GM18502 (cell line): ENCODE measurements around the gene RBM4.
"Not testable (repeated sequence)": the region's sequence is repeated elsewhere in the genome, so short reads cannot be mapped to it uniquely, and the experiment has no call there.

Source experiments
- ATAC-seq: cut with Tn5 transposase; IDR thresholded peaks from one replicate; pipeline ENCODE4 v1.9.1; 2021; ENCODE audit warnings: mild to moderate bottlenecking; ENCODE audit not compliant: unreplicated experiment, poor library complexity

Gene RBM4

DNA sequence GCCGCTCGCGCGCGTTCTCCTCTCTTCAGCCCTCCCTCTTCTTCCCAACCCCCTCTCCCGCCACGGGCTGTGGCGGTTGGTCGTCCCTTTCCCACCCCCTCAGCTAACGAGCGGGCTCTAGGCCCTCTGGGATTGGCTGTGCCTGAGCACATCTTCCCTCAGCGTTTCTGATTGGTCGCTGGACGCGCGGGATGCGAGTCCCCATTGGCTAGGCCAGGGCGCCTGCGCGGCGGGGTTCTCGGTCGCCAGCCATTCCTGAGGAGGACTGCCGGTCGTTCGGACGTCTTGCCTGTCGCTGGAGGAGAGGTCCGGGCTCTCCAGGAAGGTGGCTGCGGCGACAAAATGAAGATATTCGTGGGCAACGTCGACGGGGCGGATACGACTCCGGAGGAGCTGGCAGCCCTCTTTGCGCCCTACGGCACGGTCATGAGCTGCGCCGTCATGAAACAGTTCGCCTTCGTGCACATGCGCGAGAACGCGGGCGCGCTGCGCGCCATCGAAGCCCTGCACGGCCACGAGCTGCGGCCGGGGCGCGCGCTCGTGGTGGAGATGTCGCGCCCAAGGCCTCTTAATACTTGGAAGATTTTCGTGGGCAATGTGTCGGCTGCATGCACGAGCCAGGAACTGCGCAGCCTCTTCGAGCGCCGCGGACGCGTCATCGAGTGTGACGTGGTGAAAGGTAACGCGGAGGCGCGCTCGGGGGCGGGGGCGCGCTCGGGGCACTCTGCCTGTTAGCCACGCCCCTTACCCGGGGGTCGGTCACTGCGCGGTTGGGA lies 21.9 kb upstream of the RBM4 start, which contains the start of gene RBM14:
Gene RBM14, plus strand, starts transcription at position 252 of the 776 bp plus-strand sequence. Its CDS starts 91 bp downstream, at position 343.
- ATAC-seq, result peak; percentile 91

DNA sequence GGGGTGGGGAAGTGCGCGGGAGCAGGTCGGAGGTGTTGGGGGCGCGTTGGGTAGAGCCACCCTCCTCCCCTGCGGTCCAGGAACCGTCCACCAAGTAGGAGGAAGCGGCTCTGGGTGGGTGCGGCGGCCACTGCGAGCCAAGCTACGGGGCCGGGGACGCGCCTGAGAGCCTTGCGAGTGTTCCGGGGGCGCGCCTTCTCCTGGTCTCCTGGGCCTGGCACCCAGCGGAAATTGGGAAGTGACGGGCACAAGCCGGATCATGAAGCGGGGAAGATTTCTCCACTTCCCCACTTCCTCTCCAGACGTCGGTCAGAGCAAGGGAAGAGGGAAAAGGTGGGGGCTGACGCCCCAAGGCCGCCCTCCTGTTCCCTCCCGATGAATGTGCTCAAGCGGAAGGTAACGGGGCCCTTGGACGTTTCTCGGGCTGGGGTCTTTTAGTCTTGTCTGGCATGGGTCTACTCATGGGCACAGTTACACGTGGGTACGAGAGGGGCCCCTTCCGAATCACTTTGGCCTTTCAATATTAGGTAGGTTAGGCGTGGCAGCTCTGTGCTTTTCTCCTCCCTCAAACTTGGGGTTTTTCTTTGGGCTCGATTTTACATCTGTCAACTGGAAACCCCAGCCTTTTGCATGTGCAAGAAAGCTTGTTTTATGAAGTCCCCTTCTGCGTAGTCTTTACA lies 21.2 kb upstream of the RBM4 start:
- ATAC-seq, result no peak

DNA sequence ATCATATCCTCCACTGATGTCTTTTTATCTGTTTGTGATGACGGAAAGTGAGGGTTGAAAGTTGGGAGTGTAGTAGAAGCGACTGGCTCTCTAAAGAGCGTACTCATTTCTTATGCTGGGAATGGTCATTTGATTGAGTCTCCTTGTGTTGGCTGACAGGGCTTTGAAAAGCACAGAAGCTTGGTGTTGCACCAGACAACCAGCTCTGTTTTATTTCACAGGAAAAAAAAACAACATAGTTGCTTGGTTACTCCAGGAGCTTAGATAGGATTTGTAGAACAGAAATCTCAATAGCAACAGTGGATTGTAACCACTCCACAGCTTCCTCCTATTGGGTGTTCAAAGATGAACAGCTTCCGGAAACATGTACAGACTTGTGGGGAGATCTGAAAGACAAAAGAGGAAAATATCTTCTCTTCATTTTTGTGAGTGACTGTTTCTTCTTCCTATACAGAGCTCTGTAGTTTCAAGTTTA lies 19.4 kb upstream of the RBM4 start:
- ATAC-seq, result no peak

DNA sequence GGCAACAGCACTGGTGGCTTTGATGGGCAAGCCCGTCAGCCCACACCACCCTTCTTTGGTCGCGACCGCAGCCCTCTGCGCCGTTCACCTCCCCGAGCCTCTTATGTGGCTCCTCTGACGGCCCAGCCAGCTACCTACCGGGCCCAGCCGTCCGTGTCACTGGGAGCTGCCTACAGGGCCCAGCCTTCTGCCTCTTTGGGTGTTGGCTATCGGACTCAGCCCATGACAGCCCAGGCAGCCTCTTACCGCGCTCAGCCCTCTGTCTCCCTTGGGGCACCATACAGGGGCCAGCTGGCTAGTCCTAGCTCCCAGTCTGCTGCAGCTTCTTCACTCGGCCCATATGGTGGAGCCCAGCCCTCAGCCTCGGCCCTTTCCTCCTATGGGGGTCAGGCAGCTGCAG lies 14.1 kb upstream of the RBM4 start:
- no peak for ATAC-seq

DNA sequence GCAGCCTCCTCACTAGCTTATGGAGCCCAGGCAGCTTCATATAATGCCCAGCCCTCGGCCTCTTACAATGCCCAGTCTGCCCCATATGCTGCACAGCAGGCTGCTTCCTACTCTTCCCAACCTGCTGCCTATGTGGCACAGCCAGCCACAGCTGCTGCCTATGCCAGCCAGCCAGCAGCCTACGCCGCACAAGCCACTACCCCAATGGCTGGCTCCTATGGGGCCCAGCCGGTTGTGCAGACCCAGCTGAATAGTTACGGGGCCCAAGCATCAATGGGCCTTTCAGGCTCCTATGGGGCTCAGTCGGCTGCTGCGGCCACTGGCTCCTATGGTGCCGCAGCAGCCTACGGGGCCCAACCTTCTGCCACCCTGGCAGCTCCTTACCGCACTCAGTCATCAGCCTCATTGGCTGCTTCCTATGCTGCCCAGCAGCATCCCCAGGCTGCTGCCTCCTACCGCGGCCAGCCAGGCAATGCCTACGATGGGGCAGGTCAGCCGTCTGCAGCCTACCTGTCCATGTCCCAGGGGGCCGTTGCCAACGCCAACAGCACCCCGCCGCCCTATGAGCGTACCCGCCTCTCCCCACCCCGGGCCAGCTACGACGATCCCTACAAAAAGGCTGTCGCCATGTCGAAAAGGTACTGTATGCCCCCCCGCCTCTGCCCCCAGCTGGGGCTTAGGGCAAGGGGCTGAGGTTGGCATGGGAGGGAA lies 13.3 kb upstream of the RBM4 start:
- ATAC-seq, result no peak

DNA sequence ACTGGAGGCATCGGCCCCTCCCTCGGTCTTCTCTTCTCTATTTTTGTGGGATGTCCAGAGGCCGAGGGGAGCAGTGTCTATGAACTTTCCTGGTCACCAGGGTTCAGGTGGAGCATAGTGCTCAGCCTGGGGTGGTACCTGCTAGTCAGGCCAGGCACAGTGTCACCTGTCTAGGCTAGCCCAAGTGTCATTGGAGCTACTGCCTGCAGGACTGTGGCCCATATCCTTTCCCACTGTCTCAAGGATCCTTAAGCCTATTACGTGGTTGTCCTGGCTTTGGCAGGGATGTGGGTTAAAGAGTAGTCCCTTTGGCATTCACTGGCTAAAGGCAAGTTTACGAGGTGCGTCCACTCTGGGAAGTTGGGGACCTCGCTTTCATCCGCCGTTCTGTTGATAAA lies 12.8 kb upstream of the RBM4 start:
- ATAC-seq, result no peak

DNA sequence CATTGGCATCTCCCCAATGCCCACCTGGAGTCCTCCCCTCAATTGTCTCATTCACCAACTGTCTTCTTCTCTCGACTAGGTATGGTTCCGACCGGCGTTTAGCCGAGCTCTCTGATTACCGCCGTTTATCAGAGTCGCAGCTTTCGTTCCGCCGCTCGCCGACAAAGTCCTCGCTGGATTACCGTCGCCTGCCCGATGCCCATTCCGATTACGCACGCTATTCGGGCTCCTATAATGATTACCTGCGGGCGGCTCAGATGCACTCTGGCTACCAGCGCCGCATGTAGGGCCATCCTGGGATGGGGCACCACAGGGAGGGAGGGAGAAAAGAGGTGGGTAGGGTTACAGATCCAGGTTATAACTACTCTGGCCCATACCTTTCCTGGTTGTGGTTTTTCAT lies 12.1 kb upstream of the RBM4 start:
- no peak for ATAC-seq

DNA sequence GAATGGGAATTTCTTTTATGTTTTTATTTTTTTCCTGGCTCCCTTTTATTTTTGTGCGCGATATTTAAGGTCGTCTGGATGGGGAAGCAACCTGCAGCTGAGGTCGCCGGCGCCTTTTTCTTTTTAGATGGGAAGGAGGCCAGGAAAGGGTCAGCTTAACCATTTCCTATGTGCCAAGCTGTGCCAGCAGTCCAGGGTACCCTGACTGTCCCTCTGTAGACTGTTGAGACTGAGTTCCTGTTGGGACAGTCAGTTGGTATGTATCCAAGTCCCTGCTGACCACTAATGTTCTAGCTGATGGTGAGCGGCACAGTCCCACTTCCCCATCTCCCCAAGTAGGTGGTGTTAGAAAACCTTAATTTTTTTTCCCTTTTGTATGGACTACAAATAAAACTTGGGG lies 11.6 kb upstream of the RBM4 start:
- no peak for ATAC-seq

DNA sequence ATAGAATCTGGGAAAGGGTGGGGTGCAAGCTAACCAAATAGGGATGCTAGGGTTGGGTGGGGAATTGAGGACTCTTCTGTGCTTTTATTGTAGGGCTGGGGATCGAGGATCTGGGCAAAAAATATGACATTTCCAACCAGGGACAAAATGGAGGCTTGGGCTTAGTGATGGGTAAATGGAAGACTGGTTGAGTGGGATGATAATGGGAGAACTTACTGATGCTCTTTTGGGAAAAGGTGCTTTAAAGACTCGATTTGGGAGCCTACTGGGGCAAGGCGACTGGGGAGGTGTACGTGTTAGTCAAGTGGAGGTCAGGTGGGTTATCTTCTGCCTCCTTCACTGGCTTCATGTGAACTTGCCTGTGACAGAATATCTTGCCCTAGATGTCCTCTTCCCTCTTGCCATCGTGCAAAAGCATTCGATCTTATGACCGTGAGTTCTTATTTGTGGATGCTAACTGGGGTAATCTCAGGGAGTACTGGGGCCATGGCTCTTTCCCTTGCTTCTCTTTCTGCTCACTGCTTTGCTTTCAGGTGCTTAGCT lies 10.4 kb upstream of the RBM4 start:
- ATAC-seq, result no peak

DNA sequence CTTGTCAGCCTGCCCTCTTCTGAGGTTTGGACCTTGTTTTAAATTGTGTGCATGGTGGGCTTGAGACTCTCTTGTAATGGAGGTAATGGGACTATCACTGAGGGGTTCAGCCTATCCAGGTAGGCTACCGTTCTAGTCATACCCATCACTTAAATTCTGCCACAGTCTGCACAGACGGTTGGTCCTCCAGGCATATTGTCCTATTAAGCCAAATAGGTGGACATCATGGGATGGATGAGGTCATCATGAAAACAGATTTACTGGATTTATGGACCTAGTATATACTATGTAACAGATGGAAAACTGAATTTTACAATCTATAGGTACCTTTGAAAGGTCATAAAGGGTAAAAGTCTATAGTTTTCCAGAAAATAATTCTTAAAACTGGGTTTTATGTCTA lies 9.1 kb upstream of the RBM4 start:
- ATAC-seq, result no peak

DNA sequence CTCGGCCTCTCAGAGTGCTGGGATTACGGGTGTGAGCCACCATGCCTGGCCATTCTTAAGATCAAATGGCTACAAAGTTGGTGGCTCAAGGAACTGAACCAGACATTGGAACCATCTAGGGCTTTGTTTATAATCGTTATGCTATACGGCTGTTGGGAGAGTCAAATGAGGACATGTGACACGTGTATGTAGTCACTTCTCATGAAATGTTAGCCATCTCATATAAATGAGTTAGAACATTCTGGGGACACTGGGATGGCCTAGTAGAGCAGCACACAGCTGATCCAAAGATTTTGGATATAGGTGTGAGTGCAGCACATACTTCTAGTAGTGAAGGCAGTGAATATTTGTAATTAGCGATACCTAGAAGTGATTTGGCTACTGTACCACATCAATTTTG lies 6.6 kb upstream of the RBM4 start:
- no peak for ATAC-seq

DNA sequence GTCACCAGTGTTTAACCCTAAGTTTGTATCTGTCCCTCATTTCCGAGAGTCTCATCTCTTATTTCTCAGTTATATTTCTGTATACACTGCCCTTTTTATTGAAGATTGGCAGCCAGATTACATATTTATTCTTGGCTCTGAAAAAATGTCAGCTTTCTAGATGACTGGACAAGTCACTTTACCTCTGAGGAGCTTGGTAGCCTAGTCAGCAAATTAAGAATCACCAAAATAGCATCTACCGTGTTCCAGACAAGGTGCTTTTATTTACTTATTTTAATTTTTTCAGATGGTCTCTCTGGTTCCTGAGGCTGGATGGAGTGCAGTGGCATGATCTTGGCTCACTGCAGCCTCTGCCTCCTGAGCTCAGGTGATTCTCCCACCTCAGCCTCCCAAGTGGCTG lies 5.6 kb upstream of the RBM4 start:
- ATAC-seq, result no peak

DNA sequence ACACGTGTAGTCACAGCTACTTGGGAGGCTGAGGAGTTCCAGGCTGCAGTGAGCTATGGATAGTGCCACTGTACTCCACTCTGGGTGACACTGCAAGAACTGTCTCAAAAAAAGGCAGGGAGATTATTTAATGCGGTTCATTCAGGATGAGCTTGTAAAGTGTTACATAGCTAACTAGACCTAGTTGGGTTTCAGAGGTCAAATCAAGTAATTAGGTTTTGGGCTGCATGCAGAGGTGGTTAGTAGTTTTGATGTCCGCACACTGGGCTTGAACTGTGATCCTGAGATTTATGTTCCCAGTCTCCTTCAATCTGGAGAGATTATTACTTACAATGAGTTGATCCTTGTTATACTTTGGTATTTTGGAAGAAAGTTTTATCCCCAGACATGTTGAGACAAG lies 2.1 kb upstream of the RBM4 start:
- ATAC-seq, result no peak

DNA sequence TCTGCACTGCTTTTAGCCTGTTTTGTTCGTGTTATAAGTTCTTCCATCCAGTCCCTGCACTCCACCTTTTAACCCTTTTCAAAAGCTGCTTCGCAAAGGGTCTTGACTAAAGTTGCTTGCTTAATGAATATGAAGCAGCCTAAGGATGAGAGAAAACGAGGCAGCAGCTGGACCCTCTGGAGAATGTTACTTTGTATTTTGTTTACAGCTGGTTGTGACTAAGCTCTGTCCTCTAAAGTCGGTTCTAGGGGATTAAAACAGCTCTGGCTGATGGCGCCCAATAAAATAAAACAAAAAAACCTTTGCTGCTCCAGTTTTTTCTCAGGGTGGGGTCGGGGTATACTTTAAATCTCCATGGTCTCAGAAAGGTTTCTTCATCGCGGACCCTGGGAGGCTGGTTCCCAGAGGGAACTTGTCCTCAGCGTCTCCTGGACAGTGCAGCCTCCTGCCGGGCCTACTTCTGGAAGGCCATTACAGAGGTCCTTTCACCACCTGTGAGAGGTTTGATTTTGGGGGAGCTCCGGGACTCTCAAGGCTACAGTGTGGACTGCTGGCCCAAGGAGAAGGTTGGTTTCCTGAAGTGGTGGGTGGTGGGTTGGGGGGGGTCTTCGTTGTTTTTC lies 836 bp upstream of the RBM4 start:
- ATAC-seq, result no peak

DNA sequence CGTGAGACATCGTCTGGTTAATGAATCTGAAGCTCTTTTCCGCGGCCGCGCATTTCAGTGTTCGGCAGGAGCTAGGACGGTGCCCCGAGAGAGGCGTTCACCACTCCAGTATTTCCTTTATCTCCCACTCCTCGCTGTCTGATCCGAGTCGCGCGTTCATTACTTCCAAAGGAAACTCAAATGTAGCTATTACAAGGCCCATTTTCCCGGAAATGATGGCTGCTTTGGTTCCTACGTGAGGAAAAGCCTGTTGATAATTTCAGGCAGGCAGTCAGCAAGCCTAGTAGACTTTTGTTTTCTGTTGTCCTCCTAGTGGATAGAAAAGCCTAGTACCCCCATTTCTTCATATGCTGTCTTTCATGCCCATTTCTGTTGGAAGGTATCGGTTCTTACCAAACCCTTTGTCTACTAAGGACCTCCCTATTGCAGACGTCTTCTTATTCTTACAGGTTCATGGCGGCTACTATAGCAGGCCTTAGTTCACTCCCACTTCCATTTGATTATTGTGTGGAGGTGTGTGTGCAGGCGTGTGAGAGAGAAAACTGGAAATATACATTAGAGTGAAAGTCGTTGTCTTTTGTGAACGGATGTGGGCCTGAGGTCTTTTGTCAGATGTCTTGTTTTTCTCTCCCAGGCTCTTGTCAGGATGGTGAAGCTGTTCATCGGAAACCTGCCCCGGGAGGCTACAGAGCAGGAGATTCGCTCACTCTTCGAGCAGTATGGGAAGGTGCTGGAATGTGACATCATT lies 737 bp downstream of the RBM4 start:
- ATAC-seq, result no peak

DNA sequence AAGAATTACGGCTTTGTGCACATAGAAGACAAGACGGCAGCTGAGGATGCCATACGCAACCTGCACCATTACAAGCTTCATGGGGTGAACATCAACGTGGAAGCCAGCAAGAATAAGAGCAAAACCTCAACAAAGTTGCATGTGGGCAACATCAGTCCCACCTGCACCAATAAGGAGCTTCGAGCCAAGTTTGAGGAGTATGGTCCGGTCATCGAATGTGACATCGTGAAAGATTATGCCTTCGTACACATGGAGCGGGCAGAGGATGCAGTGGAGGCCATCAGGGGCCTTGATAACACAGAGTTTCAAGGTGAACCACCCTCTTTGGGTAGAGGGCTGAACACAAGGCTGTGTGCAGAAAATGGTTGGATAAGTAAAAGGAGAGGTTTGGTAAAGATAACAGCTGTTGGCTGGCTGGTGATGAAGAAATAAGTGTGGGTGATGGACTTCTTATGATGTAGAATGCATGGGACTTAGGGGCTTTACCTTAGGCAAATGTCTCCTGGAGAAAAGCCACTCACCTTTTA lies 1.4 kb downstream of the RBM4 start:
- ATAC-seq, result not testable (repeated sequence)

DNA sequence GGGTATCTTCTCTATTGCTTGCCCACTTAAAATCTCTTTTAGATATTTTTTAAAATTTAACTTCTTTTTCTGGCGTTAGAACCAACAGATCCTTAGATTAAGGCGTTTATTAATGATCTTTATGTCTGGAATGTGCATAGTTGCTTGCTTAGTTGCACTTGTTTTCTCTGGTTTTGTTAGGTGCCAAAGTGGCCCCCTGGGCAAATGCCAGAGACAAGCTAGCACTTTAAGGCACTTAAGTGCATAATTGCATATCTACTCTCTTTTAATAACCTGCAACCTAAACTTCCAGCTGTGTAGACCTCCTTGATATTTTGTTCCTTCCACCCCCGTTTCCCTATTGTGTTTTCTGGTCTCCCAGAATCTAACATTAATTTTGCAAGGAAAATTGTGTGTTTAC lies 3.3 kb downstream of the RBM4 start:
- no peak for ATAC-seq

DNA sequence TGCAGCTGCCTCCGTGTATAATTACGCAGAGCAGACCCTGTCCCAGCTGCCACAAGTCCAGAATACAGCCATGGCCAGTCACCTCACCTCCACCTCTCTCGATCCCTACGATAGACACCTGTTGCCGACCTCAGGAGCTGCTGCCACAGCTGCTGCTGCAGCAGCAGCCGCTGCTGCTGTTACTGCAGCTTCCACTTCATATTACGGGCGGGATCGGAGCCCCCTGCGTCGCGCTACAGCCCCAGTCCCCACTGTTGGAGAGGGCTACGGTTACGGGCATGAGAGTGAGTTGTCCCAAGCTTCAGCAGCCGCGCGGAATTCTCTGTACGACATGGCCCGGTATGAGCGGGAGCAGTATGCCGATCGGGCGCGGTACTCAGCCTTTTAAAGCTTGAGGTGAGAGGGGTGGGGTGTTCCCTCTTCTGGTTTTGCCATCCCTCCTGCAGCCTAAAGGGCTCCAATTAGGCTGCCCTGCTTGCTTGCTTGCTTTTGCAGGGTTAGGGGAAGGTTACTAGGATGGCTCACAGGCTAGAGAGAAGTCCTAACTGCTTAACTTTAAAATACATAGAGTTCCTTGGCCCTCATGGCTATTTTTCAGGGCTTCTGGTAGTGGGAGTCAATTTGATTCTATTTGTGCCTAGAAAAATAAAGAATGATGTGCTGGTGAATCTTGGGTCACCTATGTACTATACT lies 5.4 kb downstream of the RBM4 start:
- ATAC-seq, result no peak

DNA sequence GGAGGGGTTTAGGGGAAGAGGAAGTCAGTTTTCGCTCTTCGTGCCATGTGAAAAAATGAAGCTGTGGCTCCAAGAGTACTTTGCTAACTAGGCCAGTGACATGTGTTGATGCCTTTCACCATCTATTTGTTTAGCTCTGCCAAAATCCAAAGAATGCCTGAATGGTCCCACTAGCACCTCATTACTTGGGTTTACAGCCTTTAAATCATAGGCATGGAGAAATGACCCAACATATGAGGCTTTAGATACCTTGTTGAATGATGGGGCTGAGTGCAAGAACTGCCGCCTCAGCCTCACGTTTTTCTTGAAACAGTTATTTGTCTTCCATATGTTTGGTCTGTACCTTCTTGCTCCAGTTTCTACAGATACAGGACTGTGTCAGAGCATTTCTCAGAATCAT lies 8.3 kb downstream of the RBM4 start:
- no peak for ATAC-seq
